ENCODE data around the gene ACOT13. TPM values are rescaled to one million over a fixed set of nuclear protein-coding genes. Genes with fewer than 3 reads are reported as not detected.

The ACOT13 gene
- polyA plus RNA-seq, 2 of the 4 experiments (the other 2 are of a cell fraction): 22.9 to 87.7 TPM

- H3K27ac ChIP-seq: no peak overlapping the region
Observed at GRCh38 chr6:24702720-24703282, 35.9 kb downstream of the ACOT13 start.

GRCh38 chr6:24704468-24704867 lies 37.6 kb downstream of the ACOT13 start:
- H3K27ac ChIP-seq: no peak overlapping the region
- POLR2A ChIA-PET: no interaction called here
- TF ChIP-seq MYC (IDR thresholded peaks at IDR 0.05; ENCODE audit: borderline replicate concordance, low read length) (no peak), FOSL2 (IDR thresholded peaks at IDR 0.05) (no peak), FOSL2 (CRISPR knock-in tag; IDR thresholded peaks at IDR 0.05) (no peak), KDM1A (IDR thresholded peaks at IDR 0.05; ENCODE audit: low read depth) (no peak), ATOH8 (CRISPR knock-in tag; IDR thresholded peaks at IDR 0.05; ENCODE audit: low read depth) (no peak), FOSB (CRISPR knock-in tag; IDR thresholded peaks at IDR 0.05) (no peak), NR3C1 (IDR thresholded peaks at IDR 0.05) (no peak), KDM5A (IDR thresholded peaks at IDR 0.05) (no peak), EP300 (IDR thresholded peaks at IDR 0.05) (no peak), E2F6 (IDR thresholded peaks at IDR 0.05; ENCODE audit: borderline replicate concordance, low read depth) (no peak), RNF2 (IDR thresholded peaks at IDR 0.05; ENCODE audit: borderline replicate concordance, low read depth) (no peak), BCL3 (IDR thresholded peaks at IDR 0.05) (no peak), PHF8 (IDR thresholded peaks at IDR 0.05; ENCODE audit: borderline replicate concordance, low read depth) (no peak), TP53 (CRISPR knock-in tag; IDR thresholded peaks at IDR 0.05) (no peak), TFCP2L1 (CRISPR knock-in tag; IDR thresholded peaks at IDR 0.05) (no peak), HOXB5 (CRISPR knock-in tag; IDR thresholded peaks at IDR 0.05) (no peak)

More at GRCh38 chr6:24702720-24703282, 35.9 kb downstream of the ACOT13 start:
- FAIRE-seq: no peak
- TF ChIP-seq CHD2 (IDR thresholded peaks at IDR 0.05; ENCODE audit: low read length, partially characterized antibody) (no peak), TP53 (CRISPR knock-in tag; IDR thresholded peaks at IDR 0.05) (no peak), PBX3 (IDR thresholded peaks at IDR 0.05) (no peak), HES2 (IDR thresholded peaks at IDR 0.05) (no peak), CEBPB (IDR thresholded peaks at IDR 0.05) (no peak), GATA3 (IDR thresholded peaks at IDR 0.05; ENCODE audit: borderline replicate concordance) (no peak), SMC3 (IDR thresholded peaks at IDR 0.05) (no peak), NPAS2 (CRISPR knock-in tag; IDR thresholded peaks at IDR 0.05; ENCODE audit: borderline replicate concordance) (no peak), RCOR1 (IDR thresholded peaks at IDR 0.05; ENCODE audit: low read depth, low read length) (no peak), POLR2AphosphoS2 (conservative IDR thresholded peaks at IDR 0.05; ENCODE audit: low read length) (no peak), RNF2 (IDR thresholded peaks at IDR 0.05; ENCODE audit: borderline replicate concordance, low read depth) (no peak), NR3C1 (IDR thresholded peaks at IDR 0.05) (no peak), BHLHE40 (IDR thresholded peaks at IDR 0.05; ENCODE audit: low read depth, low read length) (no peak), SREBF2 (IDR thresholded peaks at IDR 0.05) (no peak), CTCF (IDR thresholded peaks at IDR 0.05) (no peak), HOXA7 (CRISPR knock-in tag; IDR thresholded peaks at IDR 0.05) (no peak), E2F6 (IDR thresholded peaks at IDR 0.05; ENCODE audit: borderline replicate concordance, low read depth) (no peak), MAZ (IDR thresholded peaks at IDR 0.05; ENCODE audit: borderline replicate concordance, low read depth, low read length) (no peak), HOXB13 (CRISPR knock-in tag; IDR thresholded peaks at IDR 0.05; ENCODE audit: low read depth) (no peak)
- DNase-seq (ENCODE audit: low read depth in 1 of 2, low spot score in 1 of 2): no peak
- ATAC-seq: peak in 1 of 2 experiments; percentile 18; a peak in 3 of 6 replicates
- no peak overlapping the region for H3K4me3 ChIP-seq
- ChIA-PET CTCF (interaction anchor here (0.6 to 1.2 kb wide), 4 partner anchors 11 to 127 kb away, joined by 3 to 4 read pairs (median 3); no protein-coding TSS in a partner anchor), POLR2A (no interaction called here)
- no peaks in the 10 kb centered on the region for H3K9me3 ChIP-seq
- H3K4me2 ChIP-seq: no peak overlapping the region
- WGBS (ENCODE audit: missing lambda C conversion rate): 90% methylated on average over 4 of the region's 4 CpGs
- H3K4me1 ChIP-seq: no peaks in the 10 kb centered on the region; the same call in 2 of the 3 replicates

More at GRCh38 chr6:24704468-24704867, 37.6 kb downstream of the ACOT13 start:
- DNase-seq (ENCODE audit: low read depth in 1 of 2, low spot score in 1 of 2) (no peak), FAIRE-seq (no peak), ATAC-seq (no peak)
- no peaks in the 10 kb centered on the region; the same call in 2 of the 3 replicates for H3K4me1 ChIP-seq
- no peak overlapping the region for H3K4me3 ChIP-seq
- no peak overlapping the region for H3K4me2 ChIP-seq
- CTCF ChIA-PET: interaction anchor here (1.1 to 1.7 kb wide), 2 partner anchors 9 to 119 kb away, joined by 3 read pairs; no protein-coding TSS in a partner anchor
- no peaks in the 10 kb centered on the region for H3K9me3 ChIP-seq

Measured in A549 (cell line).